ENCODE data around the gene SNUPN. TPM values are rescaled to one million over a fixed set of nuclear protein-coding genes. Genes with fewer than 3 reads are reported as not detected.
"Not testable (repeated sequence)": the region's sequence is repeated elsewhere in the genome, so short reads cannot be mapped to it uniquely, and the experiment has no call there.

Gene SNUPN
- total RNA-seq, 4 donors from 2014 or later = 2.0 to 35.8 (median 29.1) TPM

GRCh38 chr15:75591655-75592364, 33.7 kb downstream of the SNUPN start:
- Histone ChIP-seq H3K4me3 (no peak overlapping the region), H3K9me3 (no peaks in the 10 kb centered on the region), H3K4me1 (no peaks in the 10 kb centered on the region), H3K36me3 (no peaks in the 10 kb centered on the region), H3K27me3 (no peaks in the 10 kb centered on the region), H3K27ac (no peak overlapping the region)
- DNase-seq = no peak
- TF ChIP-seq POLR2A (IDR thresholded peaks at IDR 0.05) (no peak), CTCF (IDR thresholded peaks at IDR 0.05) (no peak)
- intact Hi-C loops (cut with DNase I; ENCODE audit: low total_unique reads) = no loop called here

GRCh38 chr15:75590239-75590638, 35.3 kb downstream of the SNUPN start:
- Histone ChIP-seq H3K36me3 (no peaks in the 10 kb centered on the region), H3K27me3 (no peaks in the 10 kb centered on the region), H3K4me1 (no peaks in the 10 kb centered on the region), H3K9me3 (no peaks in the 10 kb centered on the region), H3K4me3 (no peak overlapping the region), H3K27ac (no peak overlapping the region)
- no peak for TF ChIP-seq CTCF (IDR thresholded peaks at IDR 0.05)
- no peak for TF ChIP-seq POLR2A (IDR thresholded peaks at IDR 0.05)
- no peak for DNase-seq
- intact Hi-C loops (cut with DNase I; ENCODE audit: low total_unique reads) = no loop called here

GRCh38 chr15:75589071-75589470, 36.5 kb downstream of the SNUPN start:
- no peak for DNase-seq
- no peaks in the 10 kb centered on the region for H3K4me1 ChIP-seq
- TF ChIP-seq POLR2A (IDR thresholded peaks at IDR 0.05) = no peak
- TF ChIP-seq CTCF (IDR thresholded peaks at IDR 0.05) = no peak
- no peaks in the 10 kb centered on the region for H3K9me3 ChIP-seq
- no peak overlapping the region for H3K4me3 ChIP-seq
- intact Hi-C loops (cut with DNase I; ENCODE audit: low total_unique reads) = no loop called here
- H3K36me3 ChIP-seq = no peaks in the 10 kb centered on the region
- H3K27me3 ChIP-seq = no peaks in the 10 kb centered on the region
- H3K27ac ChIP-seq = no peak overlapping the region

- H3K27me3 ChIP-seq; DNase-seq; intact Hi-C loops (cut with DNase I; ENCODE audit: low total_unique reads): not testable (repeated sequence)
These were observed 39.1 kb downstream of the SNUPN start for GRCh38 chr15:75586422-75586821.

GRCh38 chr15:75584121-75584520, 41.4 kb downstream of the SNUPN start:
- no peak overlapping the region for H3K4me3 ChIP-seq
- no peak for TF ChIP-seq POLR2A (IDR thresholded peaks at IDR 0.05)
- no peak for TF ChIP-seq CTCF (IDR thresholded peaks at IDR 0.05)
- intact Hi-C loops (cut with DNase I; ENCODE audit: low total_unique reads) = no loop called here
- H3K27ac ChIP-seq = peak overlapping the region in 1 of 2 donors; percentile 22
- no peaks in the 10 kb centered on the region for H3K27me3 ChIP-seq
- DNase-seq = no peak
- no peaks in the 10 kb centered on the region for H3K9me3 ChIP-seq
- no peaks in the 10 kb centered on the region for H3K4me1 ChIP-seq
- no peaks in the 10 kb centered on the region for H3K36me3 ChIP-seq

More at GRCh38 chr15:75586422-75586821, 39.1 kb downstream of the SNUPN start:
- H3K36me3 ChIP-seq, H3K4me1 ChIP-seq, H3K9me3 ChIP-seq, H3K4me3 ChIP-seq, H3K27ac ChIP-seq: not testable (repeated sequence)

Measured in uterus (tissue), 4 donors.